Measurements from ENCODE around the gene FCGR3A.
"Not testable (repeated sequence)": the region's sequence is repeated elsewhere in the genome, so short reads cannot be mapped to it uniquely, and the experiment has no call there.

DNA sequence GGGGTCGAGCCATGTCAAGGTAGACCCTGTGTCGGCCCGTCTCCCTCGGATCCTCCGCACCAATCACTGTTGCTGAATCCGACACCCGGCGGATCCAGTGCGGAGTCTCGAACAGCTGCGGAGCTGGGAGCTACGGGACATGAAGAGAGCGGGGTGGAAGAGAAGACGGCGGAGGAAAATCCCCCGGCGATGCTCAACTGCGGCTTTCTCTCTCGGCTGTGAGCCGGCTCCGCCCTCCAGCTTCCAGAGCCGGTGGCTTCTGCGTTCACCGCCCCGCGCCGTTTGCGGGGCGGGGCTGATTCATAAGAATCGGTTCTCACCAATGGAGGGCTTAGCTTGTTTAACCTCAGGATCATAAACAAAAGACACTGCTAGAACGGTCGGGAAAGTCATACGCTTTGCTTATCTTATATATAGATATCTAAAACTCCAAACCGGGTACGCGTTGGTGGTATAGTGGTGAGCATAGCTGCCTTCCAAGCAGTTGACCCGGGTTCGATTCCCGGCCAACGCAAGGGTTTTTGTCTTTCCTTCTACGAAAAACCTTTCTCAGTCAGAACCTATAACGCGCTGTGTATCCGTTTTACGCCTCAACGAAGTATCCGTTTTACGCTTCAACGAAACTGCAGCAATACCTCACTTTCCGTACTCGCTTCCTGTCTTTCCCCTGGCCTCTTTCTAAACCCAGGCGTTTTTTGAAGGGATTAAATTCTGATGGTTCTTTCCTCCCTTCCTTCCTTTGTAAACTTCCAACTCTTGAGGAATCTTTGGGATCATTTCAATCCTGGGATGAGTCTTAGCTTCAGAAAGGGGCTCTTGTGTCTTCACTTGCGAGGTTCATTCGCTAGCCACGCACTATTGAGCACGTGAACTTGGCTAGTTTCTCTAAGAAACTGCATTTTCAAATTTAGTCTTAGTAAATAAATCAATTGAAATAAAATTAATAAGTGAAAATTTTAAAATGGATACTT, 18.7 kb downstream of the FCGR3A start:
- not testable (repeated sequence) for TF ChIP-seq EZH2 (IDR thresholded peaks at IDR 0.05; ENCODE audit: borderline replicate concordance, low read length)
- TF ChIP-seq, protein P1, sequence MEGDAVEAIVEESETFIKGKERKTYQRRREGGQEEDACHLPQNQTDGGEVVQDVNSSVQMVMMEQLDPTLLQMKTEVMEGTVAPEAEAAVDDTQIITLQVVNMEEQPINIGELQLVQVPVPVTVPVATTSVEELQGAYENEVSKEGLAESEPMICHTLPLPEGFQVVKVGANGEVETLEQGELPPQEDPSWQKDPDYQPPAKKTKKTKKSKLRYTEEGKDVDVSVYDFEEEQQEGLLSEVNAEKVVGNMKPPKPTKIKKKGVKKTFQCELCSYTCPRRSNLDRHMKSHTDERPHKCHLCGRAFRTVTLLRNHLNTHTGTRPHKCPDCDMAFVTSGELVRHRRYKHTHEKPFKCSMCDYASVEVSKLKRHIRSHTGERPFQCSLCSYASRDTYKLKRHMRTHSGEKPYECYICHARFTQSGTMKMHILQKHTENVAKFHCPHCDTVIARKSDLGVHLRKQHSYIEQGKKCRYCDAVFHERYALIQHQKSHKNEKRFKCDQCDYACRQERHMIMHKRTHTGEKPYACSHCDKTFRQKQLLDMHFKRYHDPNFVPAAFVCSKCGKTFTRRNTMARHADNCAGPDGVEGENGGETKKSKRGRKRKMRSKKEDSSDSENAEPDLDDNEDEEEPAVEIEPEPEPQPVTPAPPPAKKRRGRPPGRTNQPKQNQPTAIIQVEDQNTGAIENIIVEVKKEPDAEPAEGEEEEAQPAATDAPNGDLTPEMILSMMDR (conservative IDR thresholded peaks at IDR 0.05 in 1 of 2, IDR thresholded peaks at IDR 0.05 in 1 of 2; ENCODE audit: extremely low read depth in 1 of 2, insufficient read depth in 1 of 2, low read depth in 1 of 2, low read length in 2 of 2): not testable (repeated sequence)
